Common myeloid progenitor, CD34-positive (primary cell): ENCODE data around the gene FBXO21. TPM values are rescaled to one million over a fixed set of nuclear protein-coding genes. Genes with fewer than 3 reads are reported as not detected.

Experiments used
- CTCF ChIA-PET: fragments of 350-600 bp; sonication (Branson Sonifier 250); formaldehyde crosslinking; loops from one replicate; lab custom pipeline; 2021; ENCODE audit warnings: antibody characterized with exemption; lab: Charles Lee
- POLR2A ChIA-PET: fragments of 350-600 bp; sonication (Branson Sonifier 250); formaldehyde crosslinking; loops from one replicate; lab custom pipeline; 2021; ENCODE audit warnings: antibody characterized with exemption; lab: Charles Lee
- DNase-seq, 3 donors: peaks; one replicate each; pipeline versions ENCODE4 v3.0.0 to v3.0.0-alpha.2; 2013
- H3K27ac ChIP-seq, 2 experiments: 1 replicate in 1 of 2; 2 replicates in 1 of 2; pipeline ENCODE4 v1.7.0; 2013; ENCODE audit warnings: inconsistent platforms in 2 of 2, low read length in 2 of 2, mild to moderate bottlenecking in 2 of 2, low read depth in 1 of 2, moderate library complexity in 1 of 2; ENCODE audit not compliant: severe bottlenecking in 2 of 2, insufficient read depth in 1 of 2, poor library complexity in 1 of 2
- H3K27me3 ChIP-seq, 5 experiments: replicated peaks in 2 of 5; 1 replicate in 3 of 5; 2 replicates in 2 of 5; pipeline versions ENCODE4 v1.6.1 to v1.7.0; 2013; ENCODE audit warnings: low read length in 4 of 5, mild to moderate bottlenecking in 2 of 5, moderate library complexity in 2 of 5, inconsistent platforms in 1 of 5; ENCODE audit not compliant: insufficient read depth in 5 of 5, control insufficient read depth in 4 of 5
- H3K36me3 ChIP-seq, 4 experiments: 1 replicate in 2 of 4; 2 replicates in 2 of 4; pipeline versions ENCODE4 v1.6.1 to v1.7.0; 2013; ENCODE audit warnings: low read length in 3 of 4, control low read depth in 1 of 4, mild to moderate bottlenecking in 1 of 4; ENCODE audit not compliant: control insufficient read depth in 4 of 4, insufficient read depth in 4 of 4
- H3K4me1 ChIP-seq, 4 experiments: 1 replicate in 3 of 4; 2 replicates in 1 of 4; pipeline versions ENCODE4 v1.6.1 to v1.7.1; 2013; ENCODE audit warnings: low read length in 3 of 4, mild to moderate bottlenecking in 3 of 4, control low read depth in 1 of 4, inconsistent platforms in 1 of 4, moderate library complexity in 1 of 4; ENCODE audit not compliant: control insufficient read depth in 4 of 4, insufficient read depth in 4 of 4; ENCODE audit errors: control extremely low read depth in 1 of 4
- H3K4me3 ChIP-seq, 7 experiments: 1 replicate in 4 of 7; 2 replicates in 3 of 7; pipeline versions ENCODE4 v1.5.1 to v1.7.0; 2013; ENCODE audit warnings: mild to moderate bottlenecking in 7 of 7, low read length in 6 of 7, moderate library complexity in 6 of 7, inconsistent platforms in 2 of 7, low read depth in 2 of 7, control low read depth in 1 of 7; ENCODE audit not compliant: insufficient read depth in 4 of 7, control insufficient read depth in 1 of 7; ENCODE audit errors: extremely low read depth in 1 of 7
- H3K9me3 ChIP-seq, 5 experiments: 1 replicate in 4 of 5; 2 replicates in 1 of 5; pipeline versions ENCODE4 v1.6.1 to v1.7.1; 2013; ENCODE audit warnings: low read length in 4 of 5, mild to moderate bottlenecking in 2 of 5, inconsistent platforms in 1 of 5, low read depth in 1 of 5, moderate library complexity in 1 of 5; ENCODE audit not compliant: control insufficient read depth in 4 of 5, insufficient read depth in 2 of 5; ENCODE audit errors: control extremely low read depth in 1 of 5
- WGBS: methylation state at CpG from one replicate; pipeline ENCODE4 v1.1.5; 2013; ENCODE audit not compliant: insufficient coverage; 5-methylcytosine and 5-hydroxymethylcytosine counted together
- polyA plus RNA-seq: library from polyadenylated mRNA; unstranded; fragments of 120-200 nt; gene quantifications from one replicate; pipeline ENCODE4 v1.2.1, GENCODE V29; 2013

Gene FBXO21
- 5.7 TPM for polyA plus RNA-seq

- ChIA-PET CTCF (no interaction called here), POLR2A (no interaction called here)
- no peak within 1 kb of the TSS for H3K27ac ChIP-seq
Measured at GRCh38 chr12:117190210-117190781, at the start of gene FBXO21. FBXO21 (minus strand) TSS chr12:117190470; CDS start chr12:117190456, 14 bp downstream.

GRCh38 chr12:117236456-117237001 is 46.3 kb upstream of the FBXO21 start:
- POLR2A ChIA-PET = no interaction called here
- CTCF ChIA-PET = interaction anchor here (1.1 to 2.9 kb wide), 4 partner anchors 10 to 601 kb away, joined by 3 to 15 read pairs (median 6); no protein-coding TSS in a partner anchor
- no peaks in the 10 kb centered on the region for H3K36me3 ChIP-seq
- no peaks in the 10 kb centered on the region for H3K9me3 ChIP-seq
- peaks cover 0 to 30% (median 4%) of the 10 kb centered on the region in 5 experiments for H3K27me3 ChIP-seq
- H3K27ac ChIP-seq = no peak overlapping the region
- no peak overlapping the region for H3K4me3 ChIP-seq
- WGBS = 18% methylated on average over 10 of the region's 13 CpGs
- peak; percentile 46 to 72 (median 64) for DNase-seq
- no peaks in the 10 kb centered on the region for H3K4me1 ChIP-seq

More at GRCh38 chr12:117190210-117190781, at the start of gene FBXO21:
- peaks cover 2 to 8% (median 4%) of the 10 kb centered on the region in 5 experiments for H3K27me3 ChIP-seq
- H3K36me3 ChIP-seq = peaks cover 0 to 14% (median 6%) of the 10 kb centered on the region in 4 experiments
- H3K4me3 ChIP-seq = peak within 1 kb of the TSS; percentile 76 to 98 (median 89)
- under 1% methylated on average over 51 of the region's 59 CpGs for WGBS
- H3K4me1 ChIP-seq = peaks cover 0 to 12% (median 10%) of the 10 kb centered on the region in 4 experiments
- peaks cover 0 to 3% (median 1%) of the 10 kb centered on the region in 5 experiments for H3K9me3 ChIP-seq
- peak; percentile 87 to 93 (median 92) for DNase-seq

GRCh38 chr12:117235261-117235660 is 45.0 kb upstream of the FBXO21 start:
- ChIA-PET CTCF (interaction anchor here (1.6 to 2.9 kb wide), 3 partner anchors 9 to 603 kb away, joined by 4 to 15 read pairs (median 8); no protein-coding TSS in a partner anchor), POLR2A (no interaction called here)
- Histone ChIP-seq H3K4me1 (no peaks in the 10 kb centered on the region), H3K4me3 (no peak overlapping the region), H3K36me3 (no peaks in the 10 kb centered on the region), H3K27ac (no peak overlapping the region), H3K9me3 (no peaks in the 10 kb centered on the region), H3K27me3 (peaks cover 0 to 33% (median 4%) of the 10 kb centered on the region in 5 experiments)
- DNase-seq = no peak
- WGBS = no CpG with 5 or more reads among the region's 2 CpGs

GRCh38 chr12:117234441-117234840 is 44.2 kb upstream of the FBXO21 start:
- CTCF ChIA-PET = interaction anchor here (1.2 to 2.0 kb wide), 2 partner anchors 14 to 353 kb away, joined by 4 to 8 read pairs; no protein-coding TSS in a partner anchor
- H3K9me3 ChIP-seq = no peaks in the 10 kb centered on the region
- 91% methylated on average over 15 of the region's 15 CpGs for WGBS
- DNase-seq = no peak
- POLR2A ChIA-PET = no interaction called here
- H3K36me3 ChIP-seq = no peaks in the 10 kb centered on the region
- H3K4me3 ChIP-seq = no peak overlapping the region
- no peak overlapping the region for H3K27ac ChIP-seq
- peaks cover 0 to 30% (median 4%) of the 10 kb centered on the region in 5 experiments for H3K27me3 ChIP-seq
- no peaks in the 10 kb centered on the region for H3K4me1 ChIP-seq

- WGBS = 87% methylated on average over 11 of the region's 11 CpGs
- POLR2A ChIA-PET = no interaction called here
Measured at GRCh38 chr12:117231750-117232149, 41.5 kb upstream of the FBXO21 start.

GRCh38 chr12:117228239-117228638 is 38.0 kb upstream of the FBXO21 start:
- H3K36me3 ChIP-seq = no peaks in the 10 kb centered on the region
- 92% methylated on average over 2 of the region's 2 CpGs for WGBS
- H3K4me3 ChIP-seq = no peak overlapping the region
- peaks cover 0 to 23% (median 2%) of the 10 kb centered on the region in 5 experiments for H3K27me3 ChIP-seq
- DNase-seq = no peak
- H3K4me1 ChIP-seq = no peaks in the 10 kb centered on the region
- H3K9me3 ChIP-seq = no peaks in the 10 kb centered on the region
- CTCF ChIA-PET = no interaction called here
- POLR2A ChIA-PET = no interaction called here
- no peak overlapping the region for H3K27ac ChIP-seq

More at GRCh38 chr12:117231750-117232149, 41.5 kb upstream of the FBXO21 start:
- no peak for DNase-seq
- Histone ChIP-seq H3K9me3 (no peaks in the 10 kb centered on the region), H3K36me3 (no peaks in the 10 kb centered on the region), H3K27ac (no peak overlapping the region), H3K4me1 (no peaks in the 10 kb centered on the region), H3K4me3 (no peak overlapping the region), H3K27me3 (peaks cover 0 to 30% (median 0%) of the 10 kb centered on the region in 5 experiments)
- CTCF ChIA-PET = interaction anchor here (1.6 kb wide), 1 partner anchor 135 kb away, joined by 3 read pairs; no protein-coding TSS in a partner anchor
